OCI-LY3 (cell line): ENCODE results near the gene INPP5F.

Experiments used
- H2AFZ ChIP-seq: fragments of 200-600, 300-600 bp; shearing (Covaris generic); 2 replicates; pipeline ENCODE4 v1.6.0; 2014; ENCODE audit warnings: antibody characterized with exemption, low read depth, low read length
- H3K27ac ChIP-seq: fragments of 200-600, 300-600 bp; sonication (generic); 2 replicates; pipeline ENCODE4 v1.5.1; 2014; ENCODE audit warnings: mild to moderate bottlenecking, low read length, moderate library complexity, mixed read lengths
- H3K27me3 ChIP-seq: fragments of 200-600, 300-600 bp; sonication (generic); 2 replicates; pipeline ENCODE4 v1.6.1; 2014; ENCODE audit warnings: low read depth, low read length, mixed read lengths
- H3K36me3 ChIP-seq: fragments of 200-600, 300-600 bp; sonication (generic); replicated peaks from 2 replicates; pipeline ENCODE3; 2014; ENCODE audit warnings: low read depth, low read length, mixed read lengths
- H3K4me1 ChIP-seq: fragments of 300-600, 200-600 bp; sonication (generic); 2 replicates; pipeline ENCODE4 v1.6.1; 2014; ENCODE audit warnings: low read length, mixed read lengths
- H3K4me2 ChIP-seq: fragments of 200-600, 300-600 bp; sonication (generic); 2 replicates; pipeline ENCODE4 v1.6.1; 2014; ENCODE audit warnings: low read length, mixed read lengths
- H3K4me3 ChIP-seq: fragments of 300-600, 200-600 bp; sonication (generic); 2 replicates; pipeline ENCODE4 v1.5.1; 2014; ENCODE audit warnings: antibody characterized with exemption, mild to moderate bottlenecking, low read length, moderate library complexity
- H3K79me2 ChIP-seq: fragments of 300-600, 200-600 bp; shearing (Covaris generic); 2 replicates; pipeline ENCODE4 v1.6.1; 2014; ENCODE audit warnings: mild to moderate bottlenecking, low read length, mixed read lengths
- H3K9ac ChIP-seq: fragments of 300-600, 200-600 bp; shearing (Covaris generic); 2 replicates; pipeline ENCODE4 v1.6.0; 2014; ENCODE audit warnings: mild to moderate bottlenecking, low read length, moderate library complexity
- H3K9me3 ChIP-seq: fragments of 200-600, 300-600 bp; shearing (Covaris generic); 2 replicates; pipeline ENCODE4 v1.6.1; 2014; ENCODE audit warnings: low read length, mixed read lengths; ENCODE audit not compliant: insufficient read depth
- H4K20me1 ChIP-seq: fragments of 200-600, 300-600 bp; sonication (generic); 2 replicates; pipeline ENCODE4 v1.6.1; 2016; ENCODE audit warnings: low read length, mixed read lengths; ENCODE audit not compliant: insufficient read depth
- CTCF ChIP-seq: fragments of 200-600, 300-600 bp; sonication (generic); IDR thresholded peaks from 2 replicates; pipeline ENCODE4 v1.5.1; 2014; ENCODE audit warnings: antibody characterized with exemption, low read length, low read depth
- EZH2phosphoT487 ChIP-seq: fragments of 200-600 bp; shearing (Covaris generic); IDR thresholded peaks from 2 replicates; pipeline ENCODE4 v1.6.1; 2018; ENCODE audit warnings: antibody characterized with exemption, mixed run types, low read depth

The INPP5F gene

GRCh38 chr10:119750391-119751230 lies 24.8 kb downstream of the INPP5F start:
- peaks cover 5% of the 10 kb centered on the region; the same call in 1 of the 2 replicates for H3K79me2 ChIP-seq
- H3K27me3 ChIP-seq = no peaks in the 10 kb centered on the region
- H3K4me2 ChIP-seq = peak overlapping the region; percentile 82
- peak overlapping the region; percentile 59 for H3K4me3 ChIP-seq
- peaks cover 10% of the 10 kb centered on the region for H4K20me1 ChIP-seq
- no peaks in the 10 kb centered on the region for H3K36me3 ChIP-seq
- no peaks in the 10 kb centered on the region for H3K9me3 ChIP-seq
- no peak overlapping the region for H2AFZ ChIP-seq
- H3K27ac ChIP-seq = peak overlapping the region; percentile 16; the same call in 1 of the 2 replicates
- peak; percentile 75 for TF ChIP-seq CTCF
- TF ChIP-seq EZH2phosphoT487 = no peak
- H3K4me1 ChIP-seq = peaks cover 19% of the 10 kb centered on the region
- H3K9ac ChIP-seq = no peak overlapping the region

GRCh38 chr10:119753309-119753708 lies 27.5 kb downstream of the INPP5F start:
- Histone ChIP-seq H3K9me3 (no peaks in the 10 kb centered on the region), H3K36me3 (no peaks in the 10 kb centered on the region), H3K27me3 (no peaks in the 10 kb centered on the region), H3K9ac (no peak overlapping the region), H3K4me2 (no peak overlapping the region), H3K79me2 (no peaks in the 10 kb centered on the region), H3K4me3 (no peak overlapping the region), H4K20me1 (peaks cover 10% of the 10 kb centered on the region), H3K27ac (no peak overlapping the region), H3K4me1 (peaks cover 19% of the 10 kb centered on the region), H2AFZ (no peak overlapping the region)
- no peak for TF ChIP-seq CTCF
- TF ChIP-seq EZH2phosphoT487 = no peak

- peaks cover 19% of the 10 kb centered on the region for H3K4me1 ChIP-seq
- no peak overlapping the region for H3K4me3 ChIP-seq
- no peak overlapping the region for H3K4me2 ChIP-seq
- no peaks in the 10 kb centered on the region for H3K79me2 ChIP-seq
- H3K36me3 ChIP-seq = no peaks in the 10 kb centered on the region
- TF ChIP-seq CTCF (no peak), EZH2phosphoT487 (no peak)
- H3K9ac ChIP-seq = no peak overlapping the region
- no peaks in the 10 kb centered on the region for H3K27me3 ChIP-seq
- no peak overlapping the region for H3K27ac ChIP-seq
- peaks cover 10% of the 10 kb centered on the region for H4K20me1 ChIP-seq
- H2AFZ ChIP-seq = no peak overlapping the region
- no peaks in the 10 kb centered on the region for H3K9me3 ChIP-seq
These were observed 28.2 kb downstream of the INPP5F start for GRCh38 chr10:119754085-119754484.

GRCh38 chr10:119754936-119755335 lies 29.1 kb downstream of the INPP5F start:
- no peak for TF ChIP-seq EZH2phosphoT487
- no peak for TF ChIP-seq CTCF
- Histone ChIP-seq H3K9me3 (no peaks in the 10 kb centered on the region), H2AFZ (no peak overlapping the region), H3K9ac (no peak overlapping the region), H3K4me2 (no peak overlapping the region), H4K20me1 (peaks cover 10% of the 10 kb centered on the region), H3K4me3 (no peak overlapping the region), H3K4me1 (peaks cover 15% of the 10 kb centered on the region), H3K36me3 (no peaks in the 10 kb centered on the region), H3K27ac (no peak overlapping the region), H3K79me2 (no peaks in the 10 kb centered on the region), H3K27me3 (no peaks in the 10 kb centered on the region)
